PC-3 (cell line): Measurements from ENCODE around the gene PRRC1.

Source experiments
- EZH2 ChIP-seq: fragments of 300-600 bp; sonication (generic); IDR thresholded peaks from one replicate; pipeline ENCODE4 v1.6.1; 2017; ENCODE audit warnings: antibody characterized with exemption, mild to moderate bottlenecking, low read length; ENCODE audit not compliant: unreplicated experiment
- EZH2phosphoT487 ChIP-seq: fragments of 300-600 bp; sonication (generic); IDR thresholded peaks from 2 replicates; pipeline ENCODE4 v1.6.1; 2018; ENCODE audit warnings: mild to moderate bottlenecking, antibody characterized with exemption, low read length, borderline replicate concordance
- TF ChIP-seq, protein P1 (sequence below): fragments of 300-600 bp; sonication (generic); conservative IDR thresholded peaks from 2 replicates; pipeline ENCODE4 v1.5.1; 2017; ENCODE audit warnings: antibody characterized with exemption, low read depth, mild to moderate bottlenecking, low read length

- no peak for TF ChIP-seq EZH2
- TF ChIP-seq, protein P1, sequence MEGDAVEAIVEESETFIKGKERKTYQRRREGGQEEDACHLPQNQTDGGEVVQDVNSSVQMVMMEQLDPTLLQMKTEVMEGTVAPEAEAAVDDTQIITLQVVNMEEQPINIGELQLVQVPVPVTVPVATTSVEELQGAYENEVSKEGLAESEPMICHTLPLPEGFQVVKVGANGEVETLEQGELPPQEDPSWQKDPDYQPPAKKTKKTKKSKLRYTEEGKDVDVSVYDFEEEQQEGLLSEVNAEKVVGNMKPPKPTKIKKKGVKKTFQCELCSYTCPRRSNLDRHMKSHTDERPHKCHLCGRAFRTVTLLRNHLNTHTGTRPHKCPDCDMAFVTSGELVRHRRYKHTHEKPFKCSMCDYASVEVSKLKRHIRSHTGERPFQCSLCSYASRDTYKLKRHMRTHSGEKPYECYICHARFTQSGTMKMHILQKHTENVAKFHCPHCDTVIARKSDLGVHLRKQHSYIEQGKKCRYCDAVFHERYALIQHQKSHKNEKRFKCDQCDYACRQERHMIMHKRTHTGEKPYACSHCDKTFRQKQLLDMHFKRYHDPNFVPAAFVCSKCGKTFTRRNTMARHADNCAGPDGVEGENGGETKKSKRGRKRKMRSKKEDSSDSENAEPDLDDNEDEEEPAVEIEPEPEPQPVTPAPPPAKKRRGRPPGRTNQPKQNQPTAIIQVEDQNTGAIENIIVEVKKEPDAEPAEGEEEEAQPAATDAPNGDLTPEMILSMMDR, result no peak
- TF ChIP-seq EZH2phosphoT487, result no peak
Observed at GRCh38 chr5:127556609-127557334, 39.3 kb downstream of the PRRC1 start.
